Liver (tissue), 3 donors: ENCODE data around the gene SWAP70.

Source experiments
- CTCF ChIP-seq: fragments of 150-350 bp; IDR thresholded peaks from 2 replicates; pipeline ENCODE4 v1.5.1; 2017; ENCODE audit warnings: improper control_type of control experiment, low read depth, low read length; ENCODE audit not compliant: missing input control
- EGR1 ChIP-seq, 2 donors: IDR thresholded peaks; 2 replicates each; pipeline ENCODE4 v1.6.1; 2016 to 2018; ENCODE audit warnings: antibody characterized with exemption in 2 of 2, low read depth in 2 of 2
- FOXA1 ChIP-seq: IDR thresholded peaks from 2 replicates; pipeline ENCODE4 v1.6.1; 2016; ENCODE audit warnings: antibody characterized with exemption
- FOXA2 ChIP-seq: IDR thresholded peaks from 2 replicates; pipeline ENCODE4 v1.6.1; 2016; ENCODE audit warnings: antibody characterized with exemption
- GABPA ChIP-seq, 2 donors: IDR thresholded peaks in 1 of 2; conservative IDR thresholded peaks in 1 of 2; 2 replicates each; pipeline ENCODE4 v1.6.1; 2016; ENCODE audit warnings: antibody characterized with exemption in 2 of 2, mild to moderate bottlenecking in 1 of 2, moderate library complexity in 1 of 2
- RAD21 ChIP-seq, 2 donors: IDR thresholded peaks; 2 replicates each; pipeline ENCODE4 v1.6.1; 2016; ENCODE audit warnings: antibody characterized with exemption in 2 of 2, mild to moderate bottlenecking in 2 of 2
- SP1 ChIP-seq: IDR thresholded peaks from 2 replicates; pipeline ENCODE4 v1.6.1; 2018; ENCODE audit warnings: antibody characterized with exemption, mild to moderate bottlenecking
- YY1 ChIP-seq: IDR thresholded peaks from 2 replicates; pipeline ENCODE4 v1.6.1; 2016; ENCODE audit warnings: antibody characterized with exemption, mild to moderate bottlenecking
- ZBTB33 ChIP-seq: IDR thresholded peaks from 2 replicates; pipeline ENCODE4 v1.6.1; 2016; ENCODE audit warnings: antibody characterized with exemption
- TF ChIP-seq, protein P1 (sequence below): IDR thresholded peaks from 2 replicates; pipeline ENCODE4 v1.6.1; 2016; ENCODE audit warnings: antibody characterized with exemption
- donor health status: healthy.
- donor health status: healthy.

DNA sequence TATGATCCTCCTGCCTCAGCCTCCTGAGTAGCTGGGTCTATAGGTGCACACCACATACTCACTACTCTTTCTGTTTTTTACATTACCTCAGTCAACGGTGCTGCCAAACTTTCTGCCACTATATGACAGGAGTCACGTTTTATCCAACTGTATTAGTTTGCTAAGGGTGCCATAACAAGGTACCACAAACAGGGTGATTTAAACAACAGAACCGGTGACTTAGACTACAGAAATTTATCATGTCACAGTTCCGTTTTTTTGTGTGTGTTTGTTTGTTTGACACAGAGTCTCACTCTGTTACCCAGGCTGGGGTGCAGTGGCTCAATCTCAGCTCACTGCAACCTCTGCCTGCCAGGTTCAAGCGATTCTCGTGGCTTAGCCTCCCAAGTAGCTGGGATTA lies 6.3 kb upstream of the SWAP70 start:
- TF ChIP-seq ZBTB33 (no peak), FOXA1 (no peak), CTCF (no peak), YY1 (no peak), RAD21 (IDR thresholded peaks at IDR 0.05) (no peak), EGR1 (IDR thresholded peaks at IDR 0.05; ENCODE audit: low read depth in 2 of 2) (no peak), SP1 (no peak), GABPA (IDR thresholded peaks at IDR 0.05 in 1 of 2, conservative IDR thresholded peaks at IDR 0.05 in 1 of 2) (no peak), FOXA2 (no peak)
- TF ChIP-seq, protein P1, sequence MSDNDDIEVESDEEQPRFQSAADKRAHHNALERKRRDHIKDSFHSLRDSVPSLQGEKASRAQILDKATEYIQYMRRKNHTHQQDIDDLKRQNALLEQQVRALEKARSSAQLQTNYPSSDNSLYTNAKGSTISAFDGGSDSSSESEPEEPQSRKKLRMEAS: no peak
